HCT116 (cell line): ENCODE measurements around the gene KBTBD3.

Experiments
- CTCF ChIP-seq, 3 experiments: fragments of 200-600 bp in 1 of 3; sonication (generic) in 1 of 3; IDR thresholded peaks in 2 of 3; conservative IDR thresholded peaks in 1 of 3; 2 replicates each; pipeline ENCODE4 v1.5.1; 2012 to 2017; ENCODE audit warnings: low read depth in 2 of 3, low read length in 2 of 3, antibody characterized with exemption in 1 of 3, borderline replicate concordance in 1 of 3, control low read depth in 1 of 3, mild to moderate bottlenecking in 1 of 3, mixed read lengths in 1 of 3, mixed run types in 1 of 3, moderate library complexity in 1 of 3; ENCODE audit not compliant: insufficient read depth in 1 of 3
- ELF1 ChIP-seq: IDR thresholded peaks from 2 replicates; pipeline ENCODE4 v1.6.1; 2012; ENCODE audit warnings: low read depth, borderline replicate concordance
- EZH2 ChIP-seq: fragments of 200-600 bp; sonication (generic); IDR thresholded peaks from 2 replicates; pipeline ENCODE4 v1.6.1; 2017; ENCODE audit warnings: antibody characterized with exemption, mixed run types
- EZH2phosphoT487 ChIP-seq: fragments of 200-600 bp; IDR thresholded peaks from 2 replicates; pipeline ENCODE4 v1.6.1; 2018; ENCODE audit warnings: antibody characterized with exemption, borderline replicate concordance
- JUND ChIP-seq: IDR thresholded peaks from 2 replicates; pipeline ENCODE4 v1.6.1; 2012
- POLR2A ChIP-seq: IDR thresholded peaks from 2 replicates; pipeline ENCODE4 v1.7.0; 2011; ENCODE audit warnings: borderline replicate concordance; ENCODE audit not compliant: insufficient read depth, insufficient read length; ENCODE audit errors: extremely low read depth
- POLR2AphosphoS5 ChIP-seq: IDR thresholded peaks from 2 replicates; pipeline ENCODE4 v1.6.1; 2011; ENCODE audit warnings: mild to moderate bottlenecking, low read depth, low read length, moderate library complexity
- REST ChIP-seq: IDR thresholded peaks from 2 replicates; pipeline ENCODE4 v1.6.1; 2012; ENCODE audit warnings: low read depth
- SP1 ChIP-seq: IDR thresholded peaks from 2 replicates; pipeline ENCODE4 v1.6.1; 2012; ENCODE audit warnings: low read depth
- YY1 ChIP-seq: IDR thresholded peaks from 2 replicates; pipeline ENCODE4 v1.6.1; 2011; ENCODE audit warnings: low read length, low read depth, moderate library complexity, mild to moderate bottlenecking; ENCODE audit not compliant: insufficient replicate concordance; ENCODE audit errors: extremely low read depth
- ZNF274 ChIP-seq: fragments of 200-500 bp; sonication (Bioruptor generic); IDR thresholded peaks from 2 replicates; pipeline ENCODE4 v1.6.1; 2014; ENCODE audit warnings: mild to moderate bottlenecking, low read depth, low read length, inconsistent platforms

- TF ChIP-seq ELF1 (no peak), POLR2A (no peak), SP1 (no peak), POLR2AphosphoS5 (no peak), CTCF (IDR thresholded peaks at IDR 0.05 in 2 of 3, conservative IDR thresholded peaks at IDR 0.05 in 1 of 3; ENCODE audit: borderline replicate concordance in 1 of 3, insufficient read depth in 1 of 3, low read depth in 2 of 3, low read length in 2 of 3) (no peak), EZH2 (no peak), EZH2phosphoT487 (no peak), YY1 (no peak), REST (no peak), ZNF274 (no peak), JUND (no peak)
These were observed 75.7 kb downstream of the KBTBD3 start for GRCh38 chr11:106001304-106002012.
